Measurements from ENCODE around the gene EML5.

EML5 gene

GRCh38 chr14:88612981-88613380 is 179.8 kb downstream of the EML5 start:
- DNase-seq: no peak

- DNase-seq: no peak
These were observed 180.9 kb downstream of the EML5 start for GRCh38 chr14:88611878-88612277.

DNA sequence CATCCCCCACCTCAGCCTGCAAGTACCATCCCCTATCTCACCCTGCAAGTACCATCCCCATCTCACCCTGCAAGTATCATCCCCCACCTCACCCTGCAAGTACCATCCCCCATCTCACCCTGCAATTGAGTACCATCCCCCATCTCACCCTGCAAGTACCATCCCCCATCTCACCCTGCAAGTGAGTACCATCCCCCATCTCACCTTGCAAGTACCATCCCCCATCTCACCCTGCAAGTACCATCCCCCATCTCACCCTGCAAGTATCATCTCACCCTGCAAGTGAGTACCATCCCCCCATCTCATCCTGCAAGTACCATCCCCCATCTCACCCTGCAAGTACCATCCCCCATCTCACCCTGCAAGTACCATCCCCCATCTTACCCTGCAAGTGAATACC is 184.9 kb downstream of the EML5 start:
- DNase-seq: no peak

GRCh38 chr14:88605594-88605993 is 187.2 kb downstream of the EML5 start:
- no peak for DNase-seq

DNA sequence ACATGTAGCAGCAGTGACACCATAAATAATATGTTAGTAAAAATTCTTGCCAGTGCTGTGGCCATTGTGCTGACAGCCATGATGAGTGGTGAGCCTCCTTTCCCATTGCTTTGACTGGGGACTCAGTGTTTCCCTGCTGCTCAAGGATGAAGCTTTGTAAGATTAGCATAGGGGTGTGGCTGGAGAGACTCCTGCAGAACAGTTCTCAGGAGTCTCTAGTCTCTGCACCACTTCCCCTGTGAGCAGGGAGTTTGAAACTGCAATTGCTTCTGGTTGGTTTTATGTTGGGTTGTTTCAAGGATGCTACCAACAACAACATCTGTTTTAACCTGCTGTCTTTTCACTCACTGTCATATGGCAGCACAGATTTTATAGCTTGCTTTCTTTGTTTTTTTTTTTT is 188.5 kb downstream of the EML5 start:
- DNase-seq: no peak

DNA sequence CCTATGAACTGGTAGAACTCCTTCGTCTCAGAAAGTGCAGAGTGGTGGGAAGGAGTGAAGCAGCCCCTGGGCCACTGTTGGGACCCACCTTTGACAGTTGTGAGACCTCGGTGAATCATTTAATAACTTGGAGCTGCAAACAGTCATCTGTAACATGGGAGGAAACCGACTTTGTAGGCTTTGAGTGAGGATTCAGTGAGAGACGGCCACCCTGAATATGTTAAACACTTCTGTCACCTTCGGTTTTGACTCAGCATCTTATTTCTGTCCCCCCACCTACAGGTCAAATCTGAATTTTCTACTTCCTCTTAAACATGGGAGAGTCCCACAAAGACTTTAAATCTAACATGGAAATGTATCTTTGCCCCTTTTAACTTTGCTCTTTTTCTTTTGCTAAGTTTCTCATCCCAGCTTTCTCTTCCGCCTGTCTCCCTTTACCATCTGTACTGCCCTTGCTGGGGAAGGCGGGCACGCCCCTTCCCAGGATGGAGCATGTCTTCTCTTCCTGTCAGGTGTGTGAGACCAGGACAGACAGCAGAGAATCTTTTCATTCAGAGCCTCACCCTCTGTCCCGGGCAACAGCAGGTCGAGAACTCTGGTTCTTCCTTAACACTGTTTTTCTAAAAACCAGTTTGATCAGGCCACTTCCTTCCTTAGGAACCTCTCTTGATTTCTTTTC is 192.9 kb downstream of the EML5 start:
- peak; percentile 0 for DNase-seq

DNA sequence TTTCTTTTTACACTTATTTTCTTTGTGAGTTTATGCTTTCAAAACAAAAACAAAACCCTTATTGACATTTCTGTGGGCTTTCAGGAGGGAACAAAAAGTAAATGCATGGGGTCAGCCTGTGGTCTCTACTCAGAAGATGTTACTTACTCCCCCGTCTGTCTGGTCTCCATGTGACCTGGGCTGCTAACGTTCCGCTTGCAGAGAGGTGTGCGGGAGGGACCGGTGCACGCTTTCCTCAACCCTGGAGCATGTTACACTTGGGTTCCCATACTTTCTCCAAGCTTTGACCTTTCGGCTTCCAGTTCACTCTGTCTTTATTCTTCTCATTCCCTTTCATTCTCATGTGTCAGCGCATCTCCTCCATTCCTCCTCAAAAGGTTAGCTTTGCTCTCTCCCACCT is 193.4 kb downstream of the EML5 start:
- no peak for DNase-seq

- DNase-seq: no peak
These were observed 194.6 kb downstream of the EML5 start for GRCh38 chr14:88598097-88598675.

GRCh38 chr14:88597601-88598000 is 195.2 kb downstream of the EML5 start:
- no peak for DNase-seq

DNA sequence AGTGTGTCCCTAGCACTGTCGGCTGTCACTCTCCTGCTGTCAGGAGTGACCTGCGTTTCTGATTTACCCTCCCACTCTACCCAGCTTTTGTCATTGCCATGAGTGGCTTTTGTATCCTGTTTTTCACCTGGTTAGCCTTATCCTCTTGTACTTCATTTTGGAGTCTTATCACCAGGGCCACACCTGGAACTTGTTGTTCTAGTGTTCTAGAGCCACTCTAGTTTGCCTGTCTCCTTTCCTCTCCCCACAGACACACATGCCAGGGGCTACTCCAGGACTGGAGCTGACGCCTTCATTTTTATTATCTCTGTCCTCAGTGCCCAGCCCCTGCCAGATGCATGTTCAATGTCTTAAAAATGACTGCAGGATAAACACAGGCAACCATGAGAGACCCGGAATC is 195.7 kb downstream of the EML5 start:
- no peak for DNase-seq

DNA sequence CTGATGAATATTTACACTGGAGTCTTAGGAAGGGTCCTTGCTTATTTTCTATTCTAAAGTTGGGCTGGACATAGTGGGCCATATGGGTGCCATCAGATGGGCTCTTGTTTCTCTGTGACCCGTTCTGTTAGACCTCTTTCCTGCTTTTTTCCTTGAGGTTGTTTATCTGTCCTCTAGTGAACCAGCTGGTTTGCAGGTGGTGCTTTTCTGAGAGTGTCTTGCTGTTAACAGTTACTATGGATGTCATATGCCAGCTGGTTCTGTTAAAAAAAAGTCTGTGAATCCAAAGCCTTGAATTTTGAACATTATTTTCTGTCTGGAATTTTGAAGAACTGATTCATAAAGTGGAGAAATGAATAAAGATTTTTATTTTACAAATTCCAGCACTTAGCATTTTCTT is 200.7 kb downstream of the EML5 start:
- no peak for DNase-seq

DNA sequence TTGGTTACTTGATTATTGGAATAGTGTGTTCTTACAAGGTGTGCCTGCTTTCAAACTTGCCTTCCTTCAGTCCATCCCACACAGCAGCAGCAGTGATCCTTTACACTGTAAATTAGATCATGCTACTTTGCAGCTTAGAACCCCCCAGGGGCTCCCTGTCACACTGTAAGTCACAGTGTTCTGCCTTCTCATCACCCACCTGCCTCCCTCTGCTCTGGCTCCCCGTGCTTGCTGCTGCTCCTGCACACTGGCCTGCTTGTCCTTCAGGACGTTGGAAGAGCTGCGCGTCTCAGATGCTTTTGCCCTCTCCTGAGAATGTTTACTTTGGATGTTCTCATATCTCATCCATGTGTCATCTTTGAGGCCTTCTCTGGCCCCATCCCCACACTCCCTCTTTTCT is 202.6 kb downstream of the EML5 start:
- DNase-seq: no peak

GRCh38 chr14:88588081-88588480 is 204.7 kb downstream of the EML5 start:
- DNase-seq: no peak

DNA sequence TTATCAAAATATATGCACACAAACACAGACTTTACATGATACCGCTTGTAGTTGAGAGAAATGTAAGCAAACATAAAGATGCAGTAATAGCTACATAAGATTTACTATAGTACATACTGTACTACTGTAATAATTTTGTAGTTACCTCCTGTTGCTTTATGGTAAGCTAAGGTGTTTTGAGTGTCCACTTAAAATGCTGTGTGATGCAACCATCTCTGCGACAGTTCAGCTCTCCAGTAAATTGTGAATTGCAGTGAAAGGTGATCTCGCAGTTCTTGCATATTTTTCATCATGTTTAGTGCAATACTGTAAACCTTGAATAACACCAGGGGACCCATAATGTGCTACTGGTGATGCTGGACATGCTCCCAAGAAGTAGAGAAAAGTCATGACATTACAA is 208.3 kb downstream of the EML5 start:
- DNase-seq: no peak

DNA sequence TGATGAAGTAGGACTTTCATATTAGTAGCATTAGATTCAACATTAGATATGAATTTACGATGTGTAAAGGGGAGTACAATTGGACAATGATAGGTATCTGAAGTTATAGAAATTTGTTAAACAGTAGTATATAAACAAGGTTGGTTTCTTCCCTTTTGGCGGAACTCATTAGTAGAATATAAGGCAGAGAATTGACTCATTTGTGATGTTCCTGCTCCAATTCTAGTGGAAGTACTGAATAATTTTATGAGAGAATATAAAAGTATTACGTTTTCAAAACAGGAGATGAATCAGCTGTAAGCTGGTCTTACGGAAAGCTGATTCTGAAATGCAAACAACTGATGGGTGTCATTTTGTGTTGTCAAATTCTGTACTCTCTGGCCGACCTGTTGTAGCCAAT is 216.5 kb downstream of the EML5 start:
- no peak for DNase-seq

DNA sequence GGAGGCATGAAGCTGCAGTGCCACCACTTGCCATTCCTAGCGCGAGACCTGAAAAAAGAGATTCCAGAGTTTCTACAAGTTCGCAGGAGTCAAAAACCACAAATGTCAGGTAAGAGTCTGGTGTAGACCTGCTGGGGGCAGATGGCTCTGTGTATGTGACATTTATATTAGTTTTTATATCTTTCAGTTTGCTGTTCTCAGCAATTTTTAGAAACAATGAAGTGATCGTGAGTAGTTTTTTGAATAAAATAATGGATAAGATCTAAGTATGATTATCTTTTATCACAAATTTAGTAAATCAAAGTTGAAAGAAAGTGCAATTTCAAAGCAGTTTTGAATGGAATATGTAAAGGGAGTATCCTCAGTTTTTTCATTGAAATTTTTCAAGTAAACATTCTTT is 220.6 kb downstream of the EML5 start:
- DNase-seq: no peak

DNA sequence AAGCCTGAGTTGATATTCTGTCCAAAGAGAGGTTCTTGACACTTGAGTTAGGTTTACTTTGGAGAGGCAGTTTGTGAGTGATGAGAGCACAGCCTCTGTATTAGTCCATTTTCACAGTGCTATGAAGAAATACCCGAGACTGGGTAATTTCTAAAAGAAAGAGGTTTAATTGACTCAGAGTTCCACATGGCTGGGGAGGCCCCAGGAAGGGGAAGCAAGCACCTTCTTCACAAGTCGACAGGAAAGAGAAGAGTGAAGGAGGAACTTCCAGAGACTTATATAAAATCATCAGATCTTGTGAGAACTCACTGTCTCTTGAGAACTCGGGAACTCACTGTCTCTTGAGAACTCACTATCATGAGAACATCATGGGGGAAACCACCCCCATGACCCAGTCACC is 224.6 kb downstream of the EML5 start:
- DNase-seq: no peak

DNA sequence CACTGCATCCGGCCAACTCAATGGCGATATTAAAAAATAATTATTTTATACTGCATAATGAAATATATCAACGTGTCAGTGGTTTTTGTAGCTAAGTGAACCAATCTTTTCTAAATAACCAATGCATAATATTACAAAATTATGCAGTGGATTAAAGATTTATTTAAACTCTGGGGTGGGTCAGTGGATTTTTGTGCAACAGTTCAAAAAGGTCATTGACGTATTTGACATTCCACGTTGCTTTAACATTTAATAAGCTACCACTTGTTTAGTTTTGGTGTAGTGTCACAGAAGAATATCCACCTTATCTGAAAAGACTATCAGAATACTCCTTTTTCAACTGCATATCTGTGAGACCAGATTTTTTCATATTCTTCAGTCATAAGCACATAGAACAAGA is 227.3 kb downstream of the EML5 start:
- no peak for DNase-seq

DNA sequence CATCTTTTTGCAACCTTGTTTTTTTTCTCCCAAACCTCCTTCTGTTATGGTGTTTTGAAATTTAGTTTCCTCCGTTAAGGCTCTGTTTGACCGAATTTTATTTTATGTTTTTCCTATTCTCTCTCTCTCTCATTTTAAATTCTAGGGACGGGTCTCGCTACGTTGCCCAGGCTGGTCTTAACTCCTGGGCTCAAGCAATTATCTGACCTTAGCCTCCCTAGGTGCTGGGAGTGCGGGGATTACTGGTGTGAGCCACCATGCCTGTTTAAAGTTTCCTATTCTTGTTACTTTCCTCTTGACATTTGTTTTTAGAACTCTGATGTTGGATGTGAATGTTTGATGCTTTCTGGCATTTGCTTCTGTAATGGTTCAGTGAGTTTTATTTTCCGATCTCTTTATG is 228.9 kb downstream of the EML5 start:
- DNase-seq: no peak

GRCh38 chr14:88562831-88563686 is 229.7 kb downstream of the EML5 start, which contains the start of gene ZC3H14:
Gene ZC3H14, plus strand, starts transcription at chr14:88563037. Its CDS starts 97 bp downstream, at chr14:88563134.
- peak; percentile 87 for DNase-seq

GRCh38 chr14:88562532-88562830 is 230.3 kb downstream of the EML5 start:
- DNase-seq: no peak
